GM12874 (cell line): ENCODE data around the gene RUNX3.

Source experiments
- CTCF ChIP-seq: IDR thresholded peaks from 2 replicates; pipeline ENCODE4 v1.5.1; 2011; ENCODE audit warnings: low read depth, mild to moderate bottlenecking, control low read depth, low read length, moderate library complexity; ENCODE audit not compliant: insufficient read depth

The RUNX3 gene

GRCh38 chr1:24970399-24970753, 40.3 kb upstream of the RUNX3 start:
- no peak for TF ChIP-seq CTCF

GRCh38 chr1:24969596-24970398, 39.7 kb upstream of the RUNX3 start:
- TF ChIP-seq CTCF: no peak

GRCh38 chr1:24968941-24969585, 39.0 kb upstream of the RUNX3 start:
- no peak for TF ChIP-seq CTCF

- TF ChIP-seq CTCF: no peak
Observed at GRCh38 chr1:24967962-24968361, 37.9 kb upstream of the RUNX3 start.

GRCh38 chr1:24967555-24967954, 37.5 kb upstream of the RUNX3 start:
- no peak for TF ChIP-seq CTCF

GRCh38 chr1:24966724-24967346, 36.8 kb upstream of the RUNX3 start:
- no peak for TF ChIP-seq CTCF

GRCh38 chr1:24966121-24966723, 36.1 kb upstream of the RUNX3 start:
- no peak for TF ChIP-seq CTCF
